B cell (primary cell): ENCODE data around the gene AREG. TPM values are rescaled to one million over a fixed set of nuclear protein-coding genes. Genes with fewer than 3 reads are reported as not detected.

Source experiments
- ATAC-seq: fragments of 200-7000 bp; cut with Tn5 transposase; one replicate; pipeline ENCODE4 v1.10.0; 2021; ENCODE audit warnings: low read depth, mild to moderate bottlenecking, moderate number of reproducible peaks, moderate library complexity
- CTCF ChIA-PET: fragments of 350-600 bp; sonication (Branson Sonifier 250); formaldehyde crosslinking; loops from one replicate; lab custom pipeline; 2021; ENCODE audit warnings: antibody characterized with exemption, inconsistent platforms; lab: Charles Lee
- POLR2A ChIA-PET: fragments of 350-600 bp; sonication (Branson Sonifier 250); formaldehyde crosslinking; loops from one replicate; lab custom pipeline; 2021; ENCODE audit warnings: antibody characterized with exemption; lab: Charles Lee
- DNase-seq: peaks from one replicate; pipeline ENCODE4 v3.0.0; 2013
- H2AFZ ChIP-seq: 2 replicates; pipeline ENCODE4 v1.6.1; 2012; ENCODE audit warnings: mild to moderate bottlenecking, low read depth, low read length; ENCODE audit not compliant: insufficient read depth, poor library complexity, severe bottlenecking
- H3K27ac ChIP-seq, 2 donors: 1 replicate in 1 of 2; 2 replicates in 1 of 2; pipeline ENCODE4 v1.5.1; 2012 to 2013; ENCODE audit warnings: low read length in 2 of 2, mild to moderate bottlenecking in 2 of 2, moderate library complexity in 1 of 2
- H3K27me3 ChIP-seq, 4 experiments: fragments of 200-600 bp in 1 of 4; sonication (generic) in 1 of 4; replicated peaks in 1 of 4; 1 replicate in 2 of 4; 2 replicates in 2 of 4; pipeline versions ENCODE4 v1.6.1 to v1.7.0; 2013 to 2016; ENCODE audit warnings: low read length in 3 of 4, mild to moderate bottlenecking in 2 of 4, mixed read lengths in 1 of 4, moderate library complexity in 1 of 4; ENCODE audit not compliant: insufficient read depth in 4 of 4, control insufficient read depth in 3 of 4; ENCODE audit errors: control extremely low read depth in 1 of 4
- H3K36me3 ChIP-seq, 2 experiments: replicated peaks in 1 of 2; 1 replicate in 1 of 2; 2 replicates in 1 of 2; pipeline versions ENCODE4 v1.6.1 to v1.7.1; 2013; ENCODE audit warnings: low read length in 1 of 2; ENCODE audit not compliant: insufficient read depth in 2 of 2, control insufficient read depth in 1 of 2; ENCODE audit errors: control extremely low read depth in 1 of 2, extremely low read depth in 1 of 2
- H3K4me1 ChIP-seq, 2 donors: fragments of 200-600 bp in 1 of 2; sonication (generic) in 1 of 2; 1 replicate in 1 of 2; 2 replicates in 1 of 2; pipeline versions ENCODE4 v1.5.1 to v1.6.1; 2013 to 2017; ENCODE audit warnings: low read length in 2 of 2; ENCODE audit not compliant: control insufficient read depth in 2 of 2, insufficient read depth in 2 of 2
- H3K4me2 ChIP-seq: replicated peaks from 2 replicates; pipeline ENCODE3; 2012; ENCODE audit warnings: mild to moderate bottlenecking, low read depth, low read length; ENCODE audit not compliant: poor library complexity, severe bottlenecking
- H3K4me3 ChIP-seq, 5 experiments: fragments of 200-600 bp in 1 of 5; sonication (generic) in 1 of 5; 1 replicate in 3 of 5; 2 replicates in 2 of 5; pipeline versions ENCODE4 v1.5.1 to v1.7.0; 2011 to 2016; ENCODE audit warnings: low read length in 4 of 5, mild to moderate bottlenecking in 4 of 5, low read depth in 2 of 5, control low read depth in 1 of 5, moderate library complexity in 1 of 5; ENCODE audit not compliant: insufficient read depth in 1 of 5; ENCODE audit errors: control extremely low read depth in 1 of 5, extremely low read depth in 1 of 5
- H3K79me2 ChIP-seq: fragments of 200-600 bp; sonication (generic); one replicate; pipeline ENCODE4 v1.6.0; 2016; ENCODE audit warnings: low read length; ENCODE audit not compliant: control insufficient read depth, insufficient read depth
- H3K9ac ChIP-seq: fragments of 200-600 bp; sonication (generic); 2 replicates; pipeline ENCODE4 v1.6.1; 2017; ENCODE audit warnings: mild to moderate bottlenecking, low read length, moderate library complexity
- H3K9me3 ChIP-seq, 3 donors: one replicate each; pipeline versions ENCODE4 v1.6.1 to v1.7.1; 2013; ENCODE audit warnings: low read length in 2 of 3; ENCODE audit not compliant: control insufficient read depth in 2 of 3, insufficient read depth in 1 of 3; ENCODE audit errors: control extremely low read depth in 1 of 3
- H4K20me1 ChIP-seq: 2 replicates; pipeline ENCODE4 v1.6.0; 2012; ENCODE audit warnings: mild to moderate bottlenecking, low read length; ENCODE audit not compliant: insufficient read depth, control insufficient read depth, poor library complexity, severe bottlenecking
- H3K27ac Mint-ChIP-seq: one replicate; pipeline ENCODE4 v1.8.0; 2021; ENCODE audit warnings: mixed read lengths
- H3K27me3 Mint-ChIP-seq: one replicate; pipeline ENCODE4 v1.8.0; 2021; ENCODE audit warnings: mixed read lengths
- H3K4me1 Mint-ChIP-seq: one replicate; pipeline ENCODE4 v1.8.0; 2021; ENCODE audit warnings: mixed read lengths
- H3K4me3 Mint-ChIP-seq: one replicate; pipeline ENCODE4 v1.8.0; 2021; ENCODE audit warnings: mixed read lengths
- H3K9me3 Mint-ChIP-seq: one replicate; pipeline ENCODE4 v1.8.0; 2022; ENCODE audit warnings: mixed read lengths; ENCODE audit not compliant: insufficient read depth
- CTCF ChIP-seq: fragments of 200-600 bp; IDR thresholded peaks from one replicate; pipeline ENCODE4 v1.8.0; 2022; ENCODE audit warnings: antibody characterized with exemption, mild to moderate bottlenecking
- EZH2 ChIP-seq: IDR thresholded peaks from 2 replicates; pipeline ENCODE4 v1.6.1; 2012; ENCODE audit warnings: borderline replicate concordance, low read depth, mild to moderate bottlenecking, moderate library complexity, low read length; ENCODE audit not compliant: insufficient read depth, poor library complexity, severe bottlenecking
- WGBS: methylation state at CpG from one replicate; pipeline ENCODE4 v1.1.5; 2013; ENCODE audit warnings: missing lambda C conversion rate; ENCODE audit not compliant: insufficient coverage; 5-methylcytosine and 5-hydroxymethylcytosine counted together
- intact Hi-C: fragments of 100-400 bp; cut with micrococcal nuclease; formaldehyde crosslinking; loops from one replicate; pipeline ENCODE4 v1.10.0; 2022
- polyA plus RNA-seq: library from polyadenylated mRNA; depleted of rRNA; stranded (reverse); fragments of >200 nt; gene quantifications from 2 replicates; pipeline ENCODE4 v1.2.3, GENCODE V29; 2012
- total RNA-seq, 2 donors: library from RNA; stranded (reverse); fragments of 120-200 nt in 1 of 2; gene quantifications; 1 replicate in 1 of 2; 2 replicates in 1 of 2; pipeline versions ENCODE4 v1.2.3 to v1.2.4, GENCODE V29; 2013 to 2022

AREG gene
- total and polyA plus RNA-seq, 2 donors (not counting 1 experiment from before 2014, with no cell fraction given), result 4.6 to 47.1 TPM

GRCh38 chr4:74463123-74463522, 18.2 kb downstream of the AREG start:
- H4K20me1 ChIP-seq, result no peaks in the 10 kb centered on the region
- TF ChIP-seq EZH2 (no peak), CTCF (no peak)
- H3K27ac ChIP-seq, result no peak overlapping the region
- Mint-ChIP-seq H3K4me3 (no peak overlapping the region), H3K4me1 (no peaks in the 10 kb centered on the region), H3K27ac (no peak overlapping the region), H3K27me3 (peaks cover 18% of the 10 kb centered on the region), H3K9me3 (peaks cover 2% of the 10 kb centered on the region)
- ChIA-PET CTCF (no interaction called here), POLR2A (no interaction called here)
- peaks cover 0 to 6% (median 2%) of the 10 kb centered on the region in 4 experiments for H3K27me3 ChIP-seq
- no peaks in the 10 kb centered on the region for H3K4me1 ChIP-seq
- H3K4me3 ChIP-seq, result no peak overlapping the region
- no peak for ATAC-seq
- no peak overlapping the region for H2AFZ ChIP-seq
- no CpG with 5 or more reads among the region's 1 CpG for WGBS
- intact Hi-C loops, result no loop called here
- peaks cover 0 to 3% (median 0%) of the 10 kb centered on the region in 3 donors for H3K9me3 ChIP-seq
- no peak overlapping the region for H3K9ac ChIP-seq
- no peaks in the 10 kb centered on the region for H3K36me3 ChIP-seq
- no peak overlapping the region for H3K4me2 ChIP-seq
- no peaks in the 10 kb centered on the region for H3K79me2 ChIP-seq
- DNase-seq, result no peak

DNA sequence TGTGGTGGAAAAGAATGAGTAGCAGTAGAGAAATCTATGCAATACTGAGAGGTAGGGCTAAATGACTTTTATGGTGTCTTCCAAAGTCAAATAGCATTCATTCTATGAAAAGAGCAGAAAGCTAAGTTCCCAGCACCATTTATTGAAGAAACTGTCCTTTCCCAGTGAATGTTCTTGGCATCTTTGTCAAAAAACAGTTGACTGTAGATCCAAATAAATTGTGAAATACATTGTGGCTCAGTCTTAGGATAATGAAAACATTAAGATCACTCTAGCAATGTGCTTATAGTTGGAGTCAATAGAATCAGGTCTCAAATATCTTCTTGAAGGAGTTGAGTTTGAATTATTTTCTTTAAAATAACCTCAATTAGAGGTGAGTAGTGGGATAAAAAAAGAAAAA, 19.4 kb downstream of the AREG start:
- H3K9me3 Mint-ChIP-seq, result peaks cover 2% of the 10 kb centered on the region
- H3K27me3 Mint-ChIP-seq, result peaks cover 15% of the 10 kb centered on the region
- Histone ChIP-seq H3K9ac (no peak overlapping the region), H3K27me3 (peaks cover 0 to 6% (median 2%) of the 10 kb centered on the region in 4 experiments), H3K27ac (no peak overlapping the region), H3K36me3 (no peaks in the 10 kb centered on the region), H3K4me2 (no peak overlapping the region), H3K4me3 (no peak overlapping the region), H3K79me2 (no peaks in the 10 kb centered on the region), H3K4me1 (no peaks in the 10 kb centered on the region), H2AFZ (no peak overlapping the region), H4K20me1 (no peaks in the 10 kb centered on the region), H3K9me3 (peaks cover 0 to 3% (median 0%) of the 10 kb centered on the region in 3 donors)
- H3K27ac Mint-ChIP-seq, result no peak overlapping the region
- ChIA-PET CTCF (no interaction called here), POLR2A (no interaction called here)
- intact Hi-C loops, result no loop called here
- no peak for ATAC-seq
- H3K4me3 Mint-ChIP-seq, result no peak overlapping the region
- TF ChIP-seq EZH2 (no peak), CTCF (no peak)
- no peak for DNase-seq
- no peaks in the 10 kb centered on the region for H3K4me1 Mint-ChIP-seq
